ENCODE measurements around the gene TSPAN18.

The TSPAN18 gene

GRCh38 chr11:44731685-44732430 lies 5.1 kb downstream of the TSPAN18 start:
- DNase-seq, result no peak
- intact Hi-C loops (cut with DNase I), result loop anchor here (10.0 kb wide), 1 partner anchor 183 kb away; no protein-coding TSS in a partner anchor

GRCh38 chr11:44732564-44732963 lies 5.8 kb downstream of the TSPAN18 start:
- intact Hi-C loops (cut with DNase I), result loop anchor here (10.0 kb wide), 1 partner anchor 182 kb away; no protein-coding TSS in a partner anchor

DNA sequence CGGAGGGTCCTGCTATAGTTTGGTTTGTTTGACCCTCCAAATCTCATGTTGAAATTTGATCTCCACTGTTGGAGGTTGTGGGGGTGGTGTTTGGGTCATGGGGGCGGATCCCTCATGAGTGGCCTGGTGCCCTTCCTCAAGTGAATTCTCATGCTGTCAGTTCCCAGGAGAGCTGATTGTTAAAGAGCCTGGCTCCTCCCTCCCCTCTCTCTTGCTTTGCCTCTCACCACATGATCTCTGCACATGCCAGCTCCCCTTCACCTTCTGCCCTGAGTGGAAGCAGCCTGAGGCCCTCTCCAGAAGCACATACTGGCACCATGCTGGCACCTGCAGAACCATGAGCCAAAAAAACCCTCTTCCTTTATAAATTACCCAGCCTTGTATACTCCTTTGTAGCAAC lies 7.1 kb downstream of the TSPAN18 start:
- no peak for DNase-seq

More at GRCh38 chr11:44732564-44732963, 5.8 kb downstream of the TSPAN18 start:
- DNase-seq, result no peak

GRCh38 chr11:44734843-44735381 lies 8.2 kb downstream of the TSPAN18 start:
- DNase-seq, result no peak
- intact Hi-C loops (cut with DNase I), result loop anchor here (10.0 kb wide), 1 partner anchor 180 kb away; no protein-coding TSS in a partner anchor

More for the DNA sequence above, 7.1 kb downstream of the TSPAN18 start:
- intact Hi-C loops (cut with DNase I), result loop anchor here (10.0 kb wide), 1 partner anchor 181 kb away; no protein-coding TSS in a partner anchor

DNA sequence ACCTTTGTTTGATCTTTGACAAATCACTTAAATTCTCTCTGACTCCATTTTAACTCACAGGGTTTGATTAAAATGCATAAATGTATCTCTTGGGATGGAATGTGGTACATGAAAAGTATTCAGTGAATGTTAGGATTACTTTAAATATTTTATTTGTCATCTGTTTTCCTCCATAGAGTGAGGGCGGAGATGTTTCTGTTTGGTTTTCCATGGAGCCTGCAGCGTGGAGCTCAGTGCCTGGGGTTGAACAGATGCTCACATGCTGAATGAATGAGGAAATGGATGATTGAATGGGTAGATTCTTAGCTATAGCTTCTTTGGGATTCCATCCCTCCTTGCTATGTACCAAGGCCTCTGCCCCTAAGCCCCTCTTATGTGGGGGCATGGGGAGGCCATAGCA lies 10.0 kb downstream of the TSPAN18 start:
- intact Hi-C loops (cut with DNase I), result loop anchor here (10.0 kb wide), 1 partner anchor 178 kb away; no protein-coding TSS in a partner anchor
- no peak for DNase-seq

GRCh38 chr11:44737245-44738085 lies 10.7 kb downstream of the TSPAN18 start:
- DNase-seq, result no peak
- intact Hi-C loops (cut with DNase I), result loop anchor here (10.0 kb wide), 1 partner anchor 177 kb away; no protein-coding TSS in a partner anchor

GRCh38 chr11:44738791-44739190 lies 12.0 kb downstream of the TSPAN18 start:
- intact Hi-C loops (cut with DNase I), result loop anchor here (10.0 kb wide), 1 partner anchor 176 kb away; no protein-coding TSS in a partner anchor
- no peak for DNase-seq

DNA sequence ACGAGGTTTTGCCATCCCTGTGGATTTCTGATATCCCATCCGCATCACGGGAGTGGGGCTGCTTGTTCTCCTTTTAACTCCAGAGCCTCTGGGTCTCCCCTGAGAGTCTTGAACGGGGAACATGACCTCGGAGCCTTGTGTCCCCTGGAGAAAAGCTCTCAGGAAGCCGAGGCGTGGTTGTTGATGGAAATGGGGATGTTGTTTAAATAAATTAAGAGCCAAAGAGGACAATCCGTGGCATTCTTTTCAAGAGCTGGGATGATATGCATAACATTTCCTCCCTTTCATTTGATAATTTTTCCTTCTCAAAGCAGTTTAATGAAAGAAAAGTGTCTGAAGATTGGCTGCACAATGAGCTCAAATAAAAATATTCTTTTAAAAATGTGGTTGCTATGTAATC lies 14.2 kb downstream of the TSPAN18 start:
- no peak for DNase-seq
- intact Hi-C loops (cut with DNase I), result no loop called here

DNA sequence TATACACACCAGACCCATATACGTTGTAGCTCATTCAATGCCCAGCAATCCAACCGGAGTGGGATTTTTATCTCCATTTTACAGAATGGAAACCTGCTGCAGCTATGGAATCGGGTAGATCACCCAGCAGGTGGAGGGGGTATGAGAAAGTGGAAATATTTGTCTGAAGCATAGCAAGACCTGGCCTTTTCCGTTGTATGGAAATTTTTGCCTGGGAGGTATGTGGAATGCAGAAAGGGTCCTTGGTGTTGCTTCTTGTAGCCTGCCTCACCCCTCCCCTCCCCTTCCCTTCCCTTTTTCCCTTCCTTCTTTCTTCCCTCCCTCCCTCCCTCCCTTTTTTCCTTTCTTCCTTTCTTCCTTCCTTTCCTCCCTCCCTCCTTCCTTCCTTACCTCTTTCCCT lies 15.2 kb downstream of the TSPAN18 start:
- no peak for DNase-seq
- intact Hi-C loops (cut with DNase I), result no loop called here

DNA sequence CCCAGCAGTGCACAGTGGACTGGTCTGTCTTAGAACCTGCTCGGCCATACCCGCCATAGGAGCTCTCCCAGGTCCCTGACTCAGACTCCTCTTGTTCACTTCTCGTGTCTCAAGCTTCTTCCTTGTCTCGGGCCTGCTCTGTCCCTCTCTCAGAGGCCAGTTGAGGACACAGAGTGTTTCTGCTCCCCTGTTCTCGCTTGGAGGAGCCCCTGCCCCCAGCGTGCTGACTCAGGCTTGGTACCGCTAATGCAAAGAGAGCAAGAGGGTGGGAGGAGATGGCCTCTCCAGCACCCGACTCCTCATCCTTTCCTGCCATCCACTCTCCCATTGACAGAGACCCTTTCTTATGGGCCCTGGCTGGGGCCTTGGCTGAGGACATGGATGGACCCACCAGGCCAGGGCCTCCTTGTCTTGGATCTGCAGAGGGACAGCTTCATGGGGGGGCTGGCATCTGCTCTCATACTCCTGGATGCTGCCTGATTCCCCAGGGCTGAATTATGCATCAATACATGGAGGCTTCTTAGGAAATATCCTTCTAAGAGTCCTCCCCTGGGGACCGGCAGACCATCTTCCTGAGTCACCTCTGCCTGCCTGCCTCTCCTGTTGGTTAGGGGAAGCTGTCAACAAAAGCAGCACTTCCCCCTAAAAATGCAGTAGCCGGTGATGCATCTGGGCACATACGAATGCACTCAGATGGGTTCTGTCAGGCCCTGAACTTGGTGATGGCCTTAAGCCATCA lies 15.9 kb downstream of the TSPAN18 start:
- intact Hi-C loops (cut with DNase I), result no loop called here

DNA sequence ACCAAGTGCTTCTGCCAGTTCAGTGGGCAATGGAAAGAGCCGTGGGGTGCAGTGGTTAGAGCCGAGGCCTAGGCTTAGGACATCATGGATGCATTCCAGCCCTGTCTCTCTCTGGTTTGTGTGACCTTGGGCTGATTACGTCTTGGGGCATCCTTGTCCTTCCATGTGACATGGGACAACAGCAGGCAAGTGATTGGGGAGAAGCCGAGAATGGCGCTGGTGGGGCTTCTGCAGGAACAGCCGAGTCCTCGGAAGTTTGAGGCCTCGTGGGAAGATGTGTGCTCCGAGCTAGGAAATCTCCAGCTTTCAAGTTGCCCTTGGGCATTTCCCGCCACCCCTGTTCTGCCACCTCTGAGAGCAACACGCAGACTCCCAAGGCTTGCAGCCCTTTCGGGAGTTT lies 16.6 kb downstream of the TSPAN18 start:
- intact Hi-C loops (cut with DNase I), result no loop called here

More for the DNA sequence above, 15.9 kb downstream of the TSPAN18 start:
- no peak for DNase-seq

GRCh38 chr11:44743959-44744557 lies 17.3 kb downstream of the TSPAN18 start:
- DNase-seq, result no peak
- intact Hi-C loops (cut with DNase I), result no loop called here

More for the DNA sequence above, 16.6 kb downstream of the TSPAN18 start:
- no peak for DNase-seq

DNA sequence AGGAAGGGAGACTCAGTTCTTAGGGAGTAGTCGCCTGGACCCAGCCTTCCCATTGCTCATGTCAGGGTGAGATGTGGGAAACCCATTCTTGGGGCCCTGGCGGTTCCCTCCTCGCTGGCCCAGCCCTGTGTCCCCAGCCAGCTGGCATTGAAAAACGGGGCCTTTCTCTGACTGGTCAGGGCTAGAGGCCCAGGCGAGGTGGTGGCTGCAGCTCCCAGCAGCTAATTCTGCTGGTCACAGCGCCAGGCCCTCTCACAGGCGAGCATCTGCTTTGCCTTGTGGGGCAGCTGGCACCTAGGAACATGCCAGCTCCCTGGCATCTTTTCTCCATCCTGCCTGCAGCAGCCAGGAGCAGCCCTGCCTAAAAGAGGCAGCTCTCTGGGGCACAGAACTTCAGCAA lies 20.1 kb downstream of the TSPAN18 start:
- intact Hi-C loops (cut with DNase I), result no loop called here
- peak; percentile 26 to 85 (median 65) for DNase-seq

GRCh38 chr11:44747316-44747715 lies 20.6 kb downstream of the TSPAN18 start:
- DNase-seq, result no peak
- intact Hi-C loops (cut with DNase I), result no loop called here

DNA sequence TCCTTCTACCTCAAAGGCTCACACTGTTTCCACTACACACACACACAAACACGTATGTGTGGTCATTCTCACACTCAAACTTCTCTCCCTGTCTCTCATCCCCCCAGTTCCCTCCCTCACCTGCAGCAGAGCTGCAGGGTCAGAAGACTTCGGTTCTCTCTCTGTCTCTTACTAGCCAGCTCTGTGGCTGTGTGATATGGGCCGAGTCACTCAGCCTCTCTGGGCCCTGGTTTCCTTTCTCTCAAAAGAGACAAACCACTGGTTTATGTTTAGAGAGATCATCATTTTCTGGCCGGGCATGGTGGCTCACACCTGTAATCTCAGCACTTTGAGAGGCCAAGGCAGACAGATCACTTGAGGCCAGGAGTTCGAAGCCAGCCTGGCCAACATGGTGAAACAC lies 21.1 kb downstream of the TSPAN18 start:
- DNase-seq, result no peak
- intact Hi-C loops (cut with DNase I), result no loop called here

GRCh38 chr11:44748606-44749005 lies 21.8 kb downstream of the TSPAN18 start:
- DNase-seq, result no peak
- intact Hi-C loops (cut with DNase I), result no loop called here

- peak in 1 of 42 donors; percentile 1 for DNase-seq
- intact Hi-C loops (cut with DNase I), result no loop called here
These were observed 22.4 kb downstream of the TSPAN18 start for GRCh38 chr11:44749189-44749588.

All from head of caudate nucleus (tissue), 42 donors.